Stimulated activated CD8-positive, alpha-beta memory T cell treated with anti-CD3 and anti-CD28 coated beads, Interleukin-12 subunit alpha, Interleukin-12 subunit beta, amount 100 ng/mL, for 1 hour (primary cell): ENCODE measurements around the gene RRP7A.
"Not testable (repeated sequence)": the region's sequence is repeated elsewhere in the genome, so short reads cannot be mapped to it uniquely, and the experiment has no call there.

Experiments used
- DNase-seq: peaks from one replicate; pipeline ENCODE4 v3.0.0-alpha.2; 2020; ENCODE audit warnings: low read depth

The RRP7A gene

DNA sequence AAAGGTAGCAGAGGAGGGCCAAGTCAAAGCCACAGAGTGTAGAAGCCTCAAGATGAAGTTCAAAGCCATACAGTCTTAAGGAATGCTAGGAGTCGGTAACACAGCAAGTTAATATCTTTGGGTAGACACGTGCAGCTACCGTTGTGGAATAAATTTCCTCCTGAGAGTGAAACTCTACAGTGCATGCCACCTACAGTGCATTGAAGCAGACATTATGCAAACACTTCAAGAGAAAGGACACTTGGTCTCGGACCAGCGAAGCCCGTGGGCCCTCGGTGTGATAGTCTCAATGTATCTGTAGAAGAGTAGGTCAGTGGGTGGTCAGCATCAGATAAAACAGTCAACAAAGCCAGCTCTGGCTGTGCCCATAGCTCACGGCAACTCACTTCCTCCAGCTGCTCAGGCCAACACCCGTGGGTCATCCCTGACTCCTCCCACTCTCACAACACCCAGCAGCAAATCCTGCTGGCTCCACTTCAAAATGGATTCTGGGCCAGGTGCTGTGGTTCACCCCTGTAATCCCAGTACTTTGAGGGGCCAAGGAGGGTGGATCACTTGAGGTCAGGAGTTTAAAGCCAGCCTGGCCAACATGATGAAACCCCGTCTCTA lies 24.0 kb downstream of the RRP7A start:
- not testable (repeated sequence) for DNase-seq

DNA sequence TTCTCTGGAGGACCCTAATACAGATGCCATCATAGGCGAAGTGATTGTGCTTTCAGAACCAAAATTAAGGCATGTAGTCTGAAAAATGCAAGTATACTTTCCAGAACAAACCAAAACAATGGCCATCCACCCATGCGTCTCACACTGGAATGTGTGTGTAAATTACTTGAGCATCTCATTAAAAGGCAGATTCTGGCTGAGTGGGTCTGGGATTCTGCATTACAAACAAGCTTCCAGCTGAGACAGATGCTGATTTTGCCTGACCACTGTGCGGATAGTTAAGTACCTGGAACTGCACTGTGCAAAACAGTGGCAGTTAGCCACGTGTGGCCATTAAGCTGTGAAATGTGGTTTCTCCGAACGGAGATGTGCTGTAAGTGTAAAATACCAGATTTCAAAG lies 26.2 kb downstream of the RRP7A start:
- DNase-seq, result no peak

- DNase-seq, result no peak
Measured at GRCh38 chr22:42492323-42492690, 27.3 kb downstream of the RRP7A start.

- no peak for DNase-seq
Measured at GRCh38 chr22:42490243-42490832, 29.3 kb downstream of the RRP7A start.

DNA sequence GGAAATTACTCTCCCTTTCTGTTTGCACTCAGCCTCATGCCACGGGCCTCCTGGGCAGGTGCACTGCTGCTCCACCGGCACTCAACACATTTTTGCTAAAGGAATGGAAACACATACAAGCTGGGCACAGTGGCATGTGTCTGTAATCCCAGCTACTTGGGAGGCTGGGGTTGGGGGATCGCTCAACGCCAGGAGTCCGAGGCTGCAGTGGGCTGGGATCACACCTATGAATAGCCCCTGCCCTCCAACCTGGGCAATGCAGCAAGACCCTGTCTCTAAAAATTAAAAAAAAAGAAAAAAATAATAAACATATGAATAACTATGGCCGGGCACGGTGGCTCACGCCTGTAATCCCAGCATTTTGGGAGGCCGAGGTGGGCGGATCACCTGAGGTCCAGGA lies 30.6 kb downstream of the RRP7A start:
- DNase-seq, result no peak

DNA sequence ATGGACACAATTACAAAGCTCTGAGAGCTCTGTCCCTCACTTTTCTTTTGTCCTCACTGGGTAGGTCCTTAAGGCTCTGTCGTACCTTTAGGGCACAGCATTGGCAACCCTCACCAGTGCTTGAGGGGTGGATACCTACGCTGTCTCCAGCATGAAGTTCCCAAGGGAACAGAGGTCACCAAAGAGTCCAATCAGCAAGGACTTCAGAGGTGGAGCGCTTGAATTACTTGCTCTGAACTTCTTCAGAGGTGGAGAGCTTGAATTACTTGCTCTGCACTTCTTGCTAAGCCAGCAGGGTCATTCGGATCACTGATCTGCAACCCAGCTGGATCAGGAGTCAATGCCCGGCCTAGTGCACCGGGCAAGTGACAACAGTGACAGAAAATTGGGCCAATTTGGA lies 35.1 kb downstream of the RRP7A start:
- no peak for DNase-seq

DNA sequence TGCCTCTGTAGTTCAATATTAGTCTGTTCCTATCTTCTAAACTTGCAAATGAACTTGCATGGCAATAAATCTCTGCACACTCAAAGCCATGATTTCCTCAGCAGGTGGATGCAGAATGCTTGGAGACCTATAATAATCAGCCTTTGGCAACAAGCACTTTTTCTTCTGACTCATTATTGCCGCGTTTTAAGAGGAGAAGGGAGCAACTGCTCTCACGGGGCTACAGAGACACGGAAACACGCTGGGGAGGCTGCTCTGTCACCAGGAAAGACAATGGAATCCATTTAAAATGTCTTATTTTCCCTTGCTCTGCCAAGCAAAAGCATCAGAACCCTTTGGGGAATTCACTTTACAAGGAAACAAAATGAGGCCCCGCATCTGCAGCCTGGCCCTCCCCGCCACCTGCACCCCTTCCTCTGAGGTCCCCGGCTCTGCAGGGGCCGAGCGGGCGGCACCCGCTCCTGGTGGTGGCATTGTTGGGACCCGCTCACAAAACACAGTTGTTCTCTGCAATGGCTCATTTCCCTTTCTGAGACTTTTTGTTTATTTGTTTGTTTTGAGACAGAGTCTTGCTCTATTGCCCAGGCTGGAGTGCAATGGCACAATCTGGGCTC lies 35.9 kb downstream of the RRP7A start:
- DNase-seq, result not testable (repeated sequence)

DNA sequence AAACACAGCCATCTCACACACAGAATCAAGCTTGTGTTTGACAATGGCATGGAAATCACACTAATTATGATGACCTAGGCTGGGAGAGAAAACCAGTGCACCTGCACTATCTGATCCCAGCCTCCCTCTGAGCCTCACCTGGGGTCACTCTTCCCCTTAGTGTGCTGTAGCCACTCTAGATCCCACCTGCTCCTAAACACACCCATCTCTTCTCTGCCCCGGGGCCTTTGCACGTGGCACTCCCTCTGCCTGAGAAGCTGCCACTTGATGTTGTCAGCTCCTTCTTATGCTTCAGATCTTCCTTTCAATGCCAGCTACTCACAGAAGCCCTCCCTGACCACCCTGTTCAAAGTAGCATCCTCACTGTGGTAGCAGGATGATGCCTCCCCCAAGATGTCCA lies 44.5 kb downstream of the RRP7A start:
- no peak for DNase-seq

GRCh38 chr22:42473484-42474193 lies 46.0 kb downstream of the RRP7A start:
- DNase-seq, result no peak

- DNase-seq, result no peak
Measured at GRCh38 chr22:42472671-42473070, 46.9 kb downstream of the RRP7A start.

GRCh38 chr22:42471441-42471840 lies 48.2 kb downstream of the RRP7A start:
- no peak for DNase-seq

DNA sequence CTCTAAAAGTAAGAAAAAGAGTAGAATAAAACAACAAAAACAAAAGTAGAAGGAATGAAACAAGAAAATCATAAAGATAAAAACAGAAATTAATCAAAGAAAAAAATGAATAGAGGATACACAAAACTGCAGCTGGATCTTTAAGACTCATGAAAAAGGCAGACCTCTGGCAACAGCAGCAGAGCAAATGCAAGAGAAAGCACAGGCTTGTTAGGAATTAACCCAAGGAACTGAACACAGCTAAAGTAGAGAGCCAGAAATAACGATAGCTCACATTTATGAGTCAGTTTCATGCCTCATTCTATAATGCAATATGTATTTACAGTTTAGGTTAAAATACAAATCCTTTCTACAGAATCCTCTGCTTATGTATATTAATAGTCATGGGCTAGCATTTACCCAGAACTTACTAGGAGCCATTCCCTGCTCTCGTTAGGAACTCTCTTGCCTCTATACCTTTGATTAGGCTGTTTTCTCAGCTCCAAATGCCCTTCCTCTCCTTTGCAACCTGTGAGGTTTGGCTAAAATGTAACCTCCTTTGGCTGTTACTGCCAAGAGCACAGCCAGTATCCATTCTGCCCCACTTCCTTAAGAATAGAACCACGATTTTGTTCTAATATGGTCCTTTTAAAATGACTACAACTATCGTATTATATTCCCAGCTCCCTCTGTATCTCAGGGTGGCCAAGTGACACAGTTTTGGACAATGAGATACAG lies 49.1 kb downstream of the RRP7A start:
- no peak for DNase-seq

DNA sequence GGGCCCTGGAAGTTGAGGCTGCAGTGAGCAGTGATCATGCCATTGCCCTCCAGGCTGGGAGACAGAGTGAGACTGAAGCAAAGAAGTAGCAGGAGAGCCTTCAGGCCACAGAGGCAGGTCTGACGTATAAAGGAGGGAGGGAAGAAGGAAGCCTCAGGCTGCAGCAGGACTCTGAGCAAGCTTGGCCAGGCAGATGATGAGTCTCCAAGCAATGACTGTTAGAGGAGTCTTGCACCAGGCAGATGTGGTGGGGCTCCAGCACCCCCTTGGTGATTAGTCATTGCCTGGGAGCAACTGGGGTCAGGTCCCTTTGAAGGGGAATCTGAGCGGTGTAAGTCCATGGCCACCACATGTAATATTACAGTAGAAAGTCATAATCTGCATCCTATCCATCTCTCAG lies 50.8 kb downstream of the RRP7A start:
- no peak for DNase-seq

DNA sequence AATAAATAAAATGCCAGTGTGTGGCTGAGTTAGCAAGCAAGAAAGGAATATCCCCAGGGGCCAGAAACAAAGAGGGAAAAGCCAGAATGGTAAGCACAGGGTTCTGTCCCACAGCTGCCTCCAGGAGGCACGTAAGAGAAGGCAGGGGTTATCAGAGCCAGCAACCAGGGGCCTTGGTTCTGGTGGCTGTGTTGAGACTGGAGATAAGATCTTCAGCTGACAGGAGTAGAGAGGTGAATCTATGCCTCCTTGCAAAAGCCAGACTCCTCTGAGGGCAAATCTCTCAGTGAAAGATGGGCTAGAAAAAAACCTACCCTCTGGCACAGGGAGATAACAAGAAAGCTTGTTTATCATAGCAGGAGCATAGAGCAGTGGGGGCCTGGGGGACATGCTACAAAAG lies 57.6 kb downstream of the RRP7A start:
- DNase-seq, result no peak

- DNase-seq, result no peak
Measured at GRCh38 chr22:42461511-42461910, 58.1 kb downstream of the RRP7A start.
